GM12878 (cell line): ENCODE results near the gene SPG7. TPM values are rescaled to one million over a fixed set of nuclear protein-coding genes. Genes with fewer than 3 reads are reported as not detected.

Experiments used
- ATAC-seq: fragments of 200-7000 bp; cut with Tn5 transposase; 3 replicates; pipeline ENCODE4 v1.9.1; 2020; ENCODE audit warnings: mild to moderate bottlenecking, moderate library complexity
- BruUV-seq: library from RNA; stranded (reverse); fragments of 400-500 nt; replicated peaks from 2 replicates; lab custom pipeline; 2021; lab: Mats Ljungman, UMichigan
- CTCF ChIA-PET: fragments of 300-600 bp; sonication (Branson Sonifier 250); formaldehyde crosslinking; extraction: SDS; loops from one replicate; lab custom pipeline; 2021; ENCODE audit warnings: inconsistent platforms; lab: Yijun Ruan, JAX
- POLR2A ChIA-PET: fragments of 350-600 bp; formaldehyde crosslinking; extraction: SDS; loops from one replicate; lab custom pipeline; 2021; ENCODE audit warnings: inconsistent platforms; lab: Charles Lee
- RAD21 ChIA-PET: fragments of 300-600 bp; sonication (Branson Sonifier 250); formaldehyde crosslinking; loops from one replicate; lab custom pipeline; 2023; ENCODE audit warnings: antibody characterized with exemption; ENCODE audit not compliant: unreplicated experiment; lab: Charles Lee
- SMC1A ChIA-PET: fragments of 300-600 bp; sonication (Branson Sonifier 250); formaldehyde crosslinking; loops from one replicate; lab custom pipeline; 2023; ENCODE audit not compliant: unreplicated experiment, uncharacterized antibody; lab: Charles Lee
- DNase-seq: peaks from one replicate; pipeline ENCODE4 v3.0.0-alpha.2; 2011; ENCODE audit warnings: low read depth, low spot score
- FAIRE-seq: peaks from 3 replicates; lab custom pipeline; 2011; peaks lifted over from hg19 to GRCh38; lab: Jason Lieb, UNC
- H2AFZ ChIP-seq: 2 replicates; pipeline ENCODE4 v1.6.0; 2011; ENCODE audit warnings: low read depth, low read length, control low read depth; ENCODE audit not compliant: control insufficient read depth
- H3K27ac ChIP-seq: 2 replicates; pipeline ENCODE4 v1.5.1; 2011; ENCODE audit warnings: control low read depth; ENCODE audit not compliant: control insufficient read depth, insufficient read depth
- H3K27me3 ChIP-seq, 2 experiments: replicated peaks in 1 of 2; 2 replicates each; pipeline versions ENCODE4 v1.6.0 to v1.6.1; 2011; ENCODE audit warnings: low read length in 1 of 2; ENCODE audit not compliant: control insufficient read depth in 2 of 2, insufficient read depth in 2 of 2
- H3K36me3 ChIP-seq, 2 experiments: 2 replicates each; pipeline ENCODE4 v1.5.1; 2011; ENCODE audit warnings: low read length in 1 of 2; ENCODE audit not compliant: control insufficient read depth in 2 of 2, insufficient read depth in 2 of 2
- H3K4me1 ChIP-seq: 2 replicates; pipeline ENCODE4 v1.6.1; 2011; ENCODE audit warnings: mild to moderate bottlenecking, low read length, moderate library complexity, mixed read lengths; ENCODE audit not compliant: control insufficient read depth, insufficient read depth
- H3K4me2 ChIP-seq: 2 replicates; pipeline ENCODE4 v1.6.0; 2011; ENCODE audit warnings: control low read depth; ENCODE audit not compliant: control insufficient read depth, insufficient read depth
- H3K4me3 ChIP-seq: fragments of 200-600 bp; sonication (generic); 2 replicates; pipeline ENCODE4 v1.5.1; 2016
- H3K79me2 ChIP-seq: 2 replicates; pipeline ENCODE4 v1.6.0; 2011; ENCODE audit warnings: low read length; ENCODE audit not compliant: control insufficient read depth, insufficient read depth
- H3K9ac ChIP-seq: 2 replicates; pipeline ENCODE4 v1.8.0; 2011; ENCODE audit warnings: low read length, control low read depth, mixed read lengths; ENCODE audit not compliant: control insufficient read depth, insufficient read depth
- H3K9me3 ChIP-seq: replicated peaks from 3 replicates; pipeline ENCODE4 v1.5.1; 2011; ENCODE audit warnings: mild to moderate bottlenecking, low read length; ENCODE audit not compliant: control insufficient read depth, insufficient read depth
- H4K20me1 ChIP-seq: 2 replicates; pipeline ENCODE4 v1.6.0; 2011; ENCODE audit not compliant: control insufficient read depth, insufficient read depth
- CHD2 ChIP-seq: IDR thresholded peaks from 2 replicates; pipeline ENCODE4 v1.6.1; 2011; ENCODE audit warnings: low read depth, low read length, improper control_type of control experiment, borderline replicate concordance
- EED ChIP-seq: sonication (generic); IDR thresholded peaks from 2 replicates; pipeline ENCODE4 v1.6.1; 2016; ENCODE audit warnings: antibody characterized with exemption, low read depth
- HCFC1 ChIP-seq: fragments of 150-350 bp; IDR thresholded peaks from 2 replicates; pipeline ENCODE4 v1.6.1; 2014; ENCODE audit warnings: low read length
- KAT2A ChIP-seq: conservative IDR thresholded peaks from 2 replicates; pipeline ENCODE4 v1.6.1; 2011; ENCODE audit warnings: low read depth, low read length; ENCODE audit not compliant: control insufficient read depth
- LARP7 ChIP-seq: fragments of 450-650 bp; IDR thresholded peaks from 2 replicates; pipeline ENCODE4 v1.6.1; 2017; ENCODE audit warnings: mild to moderate bottlenecking
- MEF2A ChIP-seq: IDR thresholded peaks from 2 replicates; pipeline ENCODE4 v1.6.1; 2011; ENCODE audit warnings: low read depth, mild to moderate bottlenecking, low read length, moderate library complexity; ENCODE audit not compliant: insufficient read depth
- NFYB ChIP-seq: IDR thresholded peaks from 2 replicates; pipeline ENCODE4 v1.6.1; 2011; ENCODE audit warnings: low read depth, mild to moderate bottlenecking, low read length, improper control_type of control experiment, moderate library complexity; ENCODE audit not compliant: insufficient read depth
- PML ChIP-seq: IDR thresholded peaks from 2 replicates; pipeline ENCODE4 v1.6.1; 2012; ENCODE audit warnings: low read length, inconsistent platforms
- SP1 ChIP-seq: IDR thresholded peaks from one replicate; pipeline ENCODE4 v1.6.1; 2011; ENCODE audit warnings: low read depth, low read length
- SUZ12 ChIP-seq: fragments of 200-600 bp; sonication (generic); IDR thresholded peaks from one replicate; pipeline ENCODE4 v1.6.1; 2018; ENCODE audit warnings: antibody characterized with exemption, mild to moderate bottlenecking; ENCODE audit not compliant: unreplicated experiment
- TAF1 ChIP-seq: IDR thresholded peaks from 2 replicates; pipeline ENCODE4 v1.6.1; 2011; ENCODE audit warnings: mild to moderate bottlenecking, low read depth, low read length, borderline replicate concordance
- TCF3 ChIP-seq: IDR thresholded peaks from 2 replicates; pipeline ENCODE4 v1.6.1; 2012; ENCODE audit warnings: low read depth, mild to moderate bottlenecking, low read length, borderline replicate concordance; ENCODE audit not compliant: insufficient read depth
- WGBS: methylation state at CpG from one replicate; pipeline ENCODE4 v1.1.6; 2016; ENCODE audit warnings: low lambda C conversion rate; ENCODE audit not compliant: insufficient replicate concordance, insufficient coverage; ENCODE audit errors: missing lambda C conversion rate; 5-methylcytosine and 5-hydroxymethylcytosine counted together
- in situ Hi-C: fragments of 300-500 bp; cut with MboI; formaldehyde crosslinking; loops from 9 replicates; pipeline ENCODE4 v1.14.3; 2018; ENCODE audit warnings: mixed read lengths
- intact Hi-C: fragments of 100-400 bp; cut with micrococcal nuclease; formaldehyde crosslinking; loops from one replicate; pipeline ENCODE4 v1.14.2; 2022; ENCODE audit not compliant: unreplicated experiment
- polyA plus RNA-seq, 11 experiments: library from polyadenylated mRNA; depleted of rRNA in 4 of 11; unstranded in 6 of 11; stranded (reverse) in 5 of 11; fragments of >200 nt; fragmentation: Nextera tagmentation in 4 of 11; fragmentation: Illumina TruSeq in 1 of 11; extraction: Ambion mirVana in 4 of 11; extraction: Trizol in 1 of 11; gene quantifications; 1 replicate in 1 of 11; 2 replicates in 10 of 11; pipeline versions ENCODE4 v1.2.1 to v1.2.3, GENCODE V29; 2011 to 2016; ENCODE audit warnings: inconsistent platforms in 2 of 11, missing spikeins in 2 of 11, low read depth in 1 of 11
- total RNA-seq, 4 experiments: library from RNA; depleted of rRNA in 3 of 4; stranded (reverse); fragments of >200 nt in 3 of 4; fragmentation: Illumina TruSeq in 1 of 4; extraction: Trizol in 1 of 4; gene quantifications; 2 replicates each; pipeline versions ENCODE4 v1.2.1 to v1.2.3, GENCODE V29; 2013 to 2021
- TF ChIP-seq, protein P1 (sequence below): IDR thresholded peaks from 2 replicates; pipeline ENCODE4 v1.6.1; 2012; ENCODE audit warnings: mild to moderate bottlenecking, low read depth, low read length
- TF ChIP-seq, protein P2 (sequence below): fragments of 450-650 bp; conservative IDR thresholded peaks from 2 replicates; pipeline ENCODE4 v1.6.1; 2017; ENCODE audit warnings: mild to moderate bottlenecking, moderate library complexity
- TF ChIP-seq, protein P3 (sequence below): IDR thresholded peaks from 2 replicates; pipeline ENCODE4 v1.6.1; 2012; ENCODE audit warnings: low read depth, low read length, improper control_type of control experiment
- TF ChIP-seq, protein P4 (sequence below): fragments of 450-650 bp; IDR thresholded peaks from 2 replicates; pipeline ENCODE4 v1.6.1; 2017; ENCODE audit warnings: mild to moderate bottlenecking

The SPG7 gene
- total and polyA plus RNA-seq, 10 of the 15 experiments (the other 5 are each of a cell fraction or from before 2014, with no cell fraction given): 5.9 to 75.9 (median 52.5) TPM

DNA sequence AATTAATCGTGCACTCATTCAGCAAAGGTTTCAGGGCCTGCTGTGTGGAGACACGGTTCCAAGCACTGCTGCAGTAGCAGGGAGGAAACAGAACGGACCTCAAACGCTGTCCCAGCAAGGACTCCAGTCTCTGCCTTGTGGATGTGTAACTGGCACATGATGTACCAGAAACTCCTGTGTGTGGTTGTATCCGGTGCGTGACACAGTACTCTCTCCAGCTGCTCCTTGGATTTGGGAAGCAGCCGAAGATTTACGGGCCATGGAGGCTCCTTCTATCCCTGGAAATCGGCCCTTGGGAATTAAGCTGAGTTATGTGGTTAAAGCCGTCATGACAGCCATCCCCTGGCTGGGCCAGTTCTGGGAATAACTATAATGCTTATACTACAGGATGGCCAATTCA is 9.4 kb upstream of the SPG7 start:
- H3K9ac ChIP-seq: no peak overlapping the region
- ChIA-PET CTCF (interaction anchor here (1.5 kb wide), 1 partner anchor 11 kb away, joined by 3 read pairs; no protein-coding TSS in a partner anchor), RAD21 (no interaction called here), POLR2A (interaction anchor here (1.2 to 2.0 kb wide), 2 partner anchors 10 to 89 kb away, joined by 3 to 7 read pairs; partner anchors contain the start of gene SPG7), SMC1A (interaction anchor here (0.6 kb wide), 1 partner anchor 811 kb away, joined by 4 read pairs; no protein-coding TSS in a partner anchor)
- H4K20me1 ChIP-seq: no peaks in the 10 kb centered on the region
- H3K4me2 ChIP-seq: no peak overlapping the region
- H3K27ac ChIP-seq: no peak overlapping the region
- FAIRE-seq (no peak), ATAC-seq (no peak), DNase-seq (no peak)
- no TSS peak for BruUV-seq
- in situ Hi-C loops: no loop called here
- peaks cover 0 to 2% of the 10 kb centered on the region in 2 experiments; a peak in 1 of 4 replicates for H3K36me3 ChIP-seq
- intact Hi-C loops: no loop called here
- no peaks in the 10 kb centered on the region for H3K27me3 ChIP-seq
- H2AFZ ChIP-seq: no peak overlapping the region
- no peaks in the 10 kb centered on the region for H3K79me2 ChIP-seq
- no peaks in the 10 kb centered on the region for H3K9me3 ChIP-seq
- no peaks in the 10 kb centered on the region for H3K4me1 ChIP-seq
- WGBS: 87% methylated on average over 10 of the region's 10 CpGs
- no peak overlapping the region for H3K4me3 ChIP-seq
- TF ChIP-seq HCFC1: no peak
- TF ChIP-seq PML: no peak
- no peak for TF ChIP-seq TAF1
- TF ChIP-seq, protein P1, sequence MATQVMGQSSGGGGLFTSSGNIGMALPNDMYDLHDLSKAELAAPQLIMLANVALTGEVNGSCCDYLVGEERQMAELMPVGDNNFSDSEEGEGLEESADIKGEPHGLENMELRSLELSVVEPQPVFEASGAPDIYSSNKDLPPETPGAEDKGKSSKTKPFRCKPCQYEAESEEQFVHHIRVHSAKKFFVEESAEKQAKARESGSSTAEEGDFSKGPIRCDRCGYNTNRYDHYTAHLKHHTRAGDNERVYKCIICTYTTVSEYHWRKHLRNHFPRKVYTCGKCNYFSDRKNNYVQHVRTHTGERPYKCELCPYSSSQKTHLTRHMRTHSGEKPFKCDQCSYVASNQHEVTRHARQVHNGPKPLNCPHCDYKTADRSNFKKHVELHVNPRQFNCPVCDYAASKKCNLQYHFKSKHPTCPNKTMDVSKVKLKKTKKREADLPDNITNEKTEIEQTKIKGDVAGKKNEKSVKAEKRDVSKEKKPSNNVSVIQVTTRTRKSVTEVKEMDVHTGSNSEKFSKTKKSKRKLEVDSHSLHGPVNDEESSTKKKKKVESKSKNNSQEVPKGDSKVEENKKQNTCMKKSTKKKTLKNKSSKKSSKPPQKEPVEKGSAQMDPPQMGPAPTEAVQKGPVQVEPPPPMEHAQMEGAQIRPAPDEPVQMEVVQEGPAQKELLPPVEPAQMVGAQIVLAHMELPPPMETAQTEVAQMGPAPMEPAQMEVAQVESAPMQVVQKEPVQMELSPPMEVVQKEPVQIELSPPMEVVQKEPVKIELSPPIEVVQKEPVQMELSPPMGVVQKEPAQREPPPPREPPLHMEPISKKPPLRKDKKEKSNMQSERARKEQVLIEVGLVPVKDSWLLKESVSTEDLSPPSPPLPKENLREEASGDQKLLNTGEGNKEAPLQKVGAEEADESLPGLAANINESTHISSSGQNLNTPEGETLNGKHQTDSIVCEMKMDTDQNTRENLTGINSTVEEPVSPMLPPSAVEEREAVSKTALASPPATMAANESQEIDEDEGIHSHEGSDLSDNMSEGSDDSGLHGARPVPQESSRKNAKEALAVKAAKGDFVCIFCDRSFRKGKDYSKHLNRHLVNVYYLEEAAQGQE: no peak
- TF ChIP-seq NFYB: no peak
- no peak for TF ChIP-seq MEF2A
- no peak for TF ChIP-seq CHD2
- TF ChIP-seq, protein P2, sequence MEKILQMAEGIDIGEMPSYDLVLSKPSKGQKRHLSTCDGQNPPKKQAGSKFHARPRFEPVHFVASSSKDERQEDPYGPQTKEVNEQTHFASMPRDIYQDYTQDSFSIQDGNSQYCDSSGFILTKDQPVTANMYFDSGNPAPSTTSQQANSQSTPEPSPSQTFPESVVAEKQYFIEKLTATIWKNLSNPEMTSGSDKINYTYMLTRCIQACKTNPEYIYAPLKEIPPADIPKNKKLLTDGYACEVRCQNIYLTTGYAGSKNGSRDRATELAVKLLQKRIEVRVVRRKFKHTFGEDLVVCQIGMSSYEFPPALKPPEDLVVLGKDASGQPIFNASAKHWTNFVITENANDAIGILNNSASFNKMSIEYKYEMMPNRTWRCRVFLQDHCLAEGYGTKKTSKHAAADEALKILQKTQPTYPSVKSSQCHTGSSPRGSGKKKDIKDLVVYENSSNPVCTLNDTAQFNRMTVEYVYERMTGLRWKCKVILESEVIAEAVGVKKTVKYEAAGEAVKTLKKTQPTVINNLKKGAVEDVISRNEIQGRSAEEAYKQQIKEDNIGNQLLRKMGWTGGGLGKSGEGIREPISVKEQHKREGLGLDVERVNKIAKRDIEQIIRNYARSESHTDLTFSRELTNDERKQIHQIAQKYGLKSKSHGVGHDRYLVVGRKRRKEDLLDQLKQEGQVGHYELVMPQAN: no peak
- no peak for TF ChIP-seq LARP7
- TF ChIP-seq TCF3: no peak
- TF ChIP-seq, protein P3, sequence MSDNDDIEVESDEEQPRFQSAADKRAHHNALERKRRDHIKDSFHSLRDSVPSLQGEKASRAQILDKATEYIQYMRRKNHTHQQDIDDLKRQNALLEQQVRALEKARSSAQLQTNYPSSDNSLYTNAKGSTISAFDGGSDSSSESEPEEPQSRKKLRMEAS: no peak
- no peak for TF ChIP-seq KAT2A
- no peak for TF ChIP-seq SP1
- no peak for TF ChIP-seq SUZ12
- TF ChIP-seq, protein P4, sequence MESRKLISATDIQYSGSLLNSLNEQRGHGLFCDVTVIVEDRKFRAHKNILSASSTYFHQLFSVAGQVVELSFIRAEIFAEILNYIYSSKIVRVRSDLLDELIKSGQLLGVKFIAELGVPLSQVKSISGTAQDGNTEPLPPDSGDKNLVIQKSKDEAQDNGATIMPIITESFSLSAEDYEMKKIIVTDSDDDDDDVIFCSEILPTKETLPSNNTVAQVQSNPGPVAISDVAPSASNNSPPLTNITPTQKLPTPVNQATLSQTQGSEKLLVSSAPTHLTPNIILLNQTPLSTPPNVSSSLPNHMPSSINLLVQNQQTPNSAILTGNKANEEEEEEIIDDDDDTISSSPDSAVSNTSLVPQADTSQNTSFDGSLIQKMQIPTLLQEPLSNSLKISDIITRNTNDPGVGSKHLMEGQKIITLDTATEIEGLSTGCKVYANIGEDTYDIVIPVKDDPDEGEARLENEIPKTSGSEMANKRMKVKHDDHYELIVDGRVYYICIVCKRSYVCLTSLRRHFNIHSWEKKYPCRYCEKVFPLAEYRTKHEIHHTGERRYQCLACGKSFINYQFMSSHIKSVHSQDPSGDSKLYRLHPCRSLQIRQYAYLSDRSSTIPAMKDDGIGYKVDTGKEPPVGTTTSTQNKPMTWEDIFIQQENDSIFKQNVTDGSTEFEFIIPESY: no peak
- no peak for TF ChIP-seq EED
